Upper lobe of left lung (tissue), 6 donors: ENCODE measurements around the gene DNAH10. TPM values are rescaled to one million over a fixed set of nuclear protein-coding genes. Genes with fewer than 3 reads are reported as not detected.

ENCODE experiments used
- ATAC-seq, 2 donors: fragments of 200-7000 bp; cut with Tn5 transposase; one replicate each; pipeline ENCODE4 v1.9.1; 2022; ENCODE audit warnings: mild to moderate bottlenecking in 2 of 2, moderate library complexity in 2 of 2; ENCODE audit not compliant: low FRiP score in 2 of 2
- DNase-seq, 2 donors: peaks; one replicate each; pipeline ENCODE4 v3.0.0-alpha.2; 2019 to 2020
- H3K27ac ChIP-seq, 4 donors: fragments of 200-600 bp; sonication (generic); one replicate each; pipeline ENCODE4 v1.5.1; 2016 to 2019
- H3K27me3 ChIP-seq, 4 donors: fragments of 200-600 bp; sonication (generic); one replicate each; pipeline ENCODE4 v1.5.1; 2017 to 2019
- H3K36me3 ChIP-seq, 4 donors: fragments of 200-600 bp; sonication (generic); one replicate each; pipeline ENCODE4 v1.5.1; 2016 to 2019
- H3K4me1 ChIP-seq, 4 donors: fragments of 200-600 bp; sonication (generic); one replicate each; pipeline ENCODE4 v1.5.1; 2018 to 2019
- H3K4me3 ChIP-seq, 4 donors: fragments of 200-600 bp; sonication (generic); one replicate each; pipeline ENCODE4 v1.5.1; 2017 to 2019; ENCODE audit warnings: mild to moderate bottlenecking in 2 of 4, moderate library complexity in 1 of 4
- H3K9me3 ChIP-seq, 4 donors: fragments of 200-600 bp; sonication (generic); one replicate each; pipeline ENCODE4 v1.5.1; 2018 to 2019
- CTCF ChIP-seq, 6 experiments: fragments of 450-650 bp in 4 of 6; fragments of 200-600 bp in 2 of 6; sonication (generic) in 2 of 6; IDR thresholded peaks; one replicate each; pipeline ENCODE4 v1.5.1; 2016 to 2019; ENCODE audit warnings: antibody characterized with exemption in 6 of 6
- EP300 ChIP-seq, 4 donors: sonication (generic); formaldehyde crosslinking; IDR thresholded peaks; one replicate each; pipeline ENCODE4 v1.5.1; 2017; ENCODE audit warnings: antibody characterized with exemption in 4 of 4, control low read depth in 2 of 4
- POLR2A ChIP-seq, 4 donors: fragments of 450-650 bp; IDR thresholded peaks; one replicate each; pipeline ENCODE4 v1.5.1; 2016 to 2017; ENCODE audit warnings: antibody characterized with exemption in 4 of 4, mild to moderate bottlenecking in 2 of 4
- POLR2AphosphoS5 ChIP-seq, 2 donors: sonication (generic); formaldehyde crosslinking; IDR thresholded peaks; one replicate each; pipeline ENCODE4 v1.5.1; 2017; ENCODE audit warnings: antibody characterized with exemption in 2 of 2
- WGBS, 2 donors: methylation state at CpG; one replicate each; pipeline ENCODE4 v1.1.5; 2017 to 2018; 5-methylcytosine and 5-hydroxymethylcytosine counted together
- total RNA-seq, 6 donors: library from RNA; depleted of rRNA in 4 of 6; stranded (reverse); fragments of >200 nt in 4 of 6; gene quantifications; one replicate each; pipeline versions ENCODE4 v1.1.0 to v1.2.1, GENCODE V29; 2016 to 2021
- donor health status: DM: no; HTN: no; CAD: no; lungs with moderate emphysema.
- donor health status: DM: no; HTN: yes; CAD: no; lungs with severe emphysema.

Gene DNAH10
- total RNA-seq, 6 donors from 2014 or later = 0.31 to 46.0 (median 8.3) TPM

DNA sequence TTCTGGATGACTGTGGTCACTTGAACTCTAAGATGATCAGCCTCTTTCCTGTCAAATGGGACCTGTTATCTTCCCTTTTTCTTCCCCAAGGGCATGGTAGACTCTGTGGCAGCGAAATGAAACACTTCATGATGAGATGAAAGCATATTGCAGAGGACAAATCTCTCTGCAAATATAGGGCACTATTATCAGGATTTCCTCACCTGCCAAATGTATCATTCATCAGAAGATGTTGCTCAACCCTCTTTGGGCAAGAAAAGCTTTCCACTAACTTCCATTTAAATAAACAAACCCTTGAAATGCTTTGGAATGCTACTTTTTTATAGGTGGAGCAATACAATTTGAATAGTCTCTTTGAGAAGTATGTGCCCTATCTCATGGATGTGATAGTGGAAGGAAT is 105.0 kb downstream of the DNAH10 start:
- 50 to 53% methylated on average over 1 of the region's 1 CpG for WGBS, 2 donors
- Histone ChIP-seq H3K27me3 (no peaks in the 10 kb centered on the region), H3K9me3 (no peaks in the 10 kb centered on the region), H3K4me1 (no peaks in the 10 kb centered on the region), H3K4me3 (no peak overlapping the region), H3K36me3 (no peaks in the 10 kb centered on the region), H3K27ac (no peak overlapping the region)
- DNase-seq (no peak), ATAC-seq (no peak)
- TF ChIP-seq POLR2A (IDR thresholded peaks at IDR 0.05) = no peak
- no peak for TF ChIP-seq POLR2AphosphoS5 (IDR thresholded peaks at IDR 0.05)
- no peak for TF ChIP-seq CTCF (IDR thresholded peaks at IDR 0.05)
- no peak for TF ChIP-seq EP300 (IDR thresholded peaks at IDR 0.05)

DNA sequence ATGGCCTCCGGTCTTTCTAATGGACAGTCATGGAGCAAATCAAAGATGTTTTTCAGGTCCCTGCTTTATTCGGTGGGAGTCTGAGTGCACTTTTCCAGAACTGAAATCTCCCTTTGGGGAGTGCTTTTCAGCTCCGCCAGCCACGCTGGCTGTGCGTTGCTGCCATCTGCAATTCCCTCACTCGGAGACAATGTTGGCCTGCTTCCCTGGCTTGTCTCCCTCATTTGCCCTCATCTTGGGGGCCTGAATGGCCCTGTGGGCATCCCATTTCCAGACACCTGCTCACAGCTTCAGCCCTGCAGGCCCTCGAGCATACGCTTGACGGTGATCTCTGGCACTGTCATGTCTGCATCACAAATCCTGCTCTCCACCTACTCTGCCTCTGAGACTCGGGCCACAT is 106.7 kb downstream of the DNAH10 start:
- DNase-seq (no peak), ATAC-seq (no peak)
- TF ChIP-seq POLR2AphosphoS5 (IDR thresholded peaks at IDR 0.05) (no peak), EP300 (IDR thresholded peaks at IDR 0.05) (no peak), POLR2A (IDR thresholded peaks at IDR 0.05) (no peak), CTCF (IDR thresholded peaks at IDR 0.05) (no peak)
- 90 to 93% methylated on average over 9 to 10 of the region's 10 CpGs for WGBS, 2 donors
- Histone ChIP-seq H3K4me3 (no peak overlapping the region), H3K4me1 (no peaks in the 10 kb centered on the region), H3K36me3 (no peaks in the 10 kb centered on the region), H3K9me3 (no peaks in the 10 kb centered on the region), H3K27ac (no peak overlapping the region), H3K27me3 (no peaks in the 10 kb centered on the region)

DNA sequence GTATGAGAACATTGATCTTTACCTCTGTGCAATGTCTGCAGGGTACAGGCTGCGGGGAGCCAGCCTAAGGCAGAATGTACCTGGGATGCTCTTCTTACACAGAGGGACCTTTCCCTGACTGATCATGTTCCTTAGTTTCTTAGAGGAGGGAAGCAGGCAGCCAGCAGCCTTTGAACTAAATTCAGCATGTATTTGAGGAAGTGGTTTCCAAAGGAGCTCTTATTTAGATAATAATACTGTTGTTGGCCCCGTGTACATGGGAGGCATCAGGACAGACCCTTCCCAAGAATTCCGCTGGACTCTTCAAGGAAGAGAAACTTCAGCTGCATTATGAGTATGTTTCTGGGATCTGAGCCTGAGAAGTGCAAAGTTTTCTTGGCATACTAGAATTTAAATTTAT is 111.7 kb downstream of the DNAH10 start:
- no peak overlapping the region for H3K4me3 ChIP-seq
- no peaks in the 10 kb centered on the region for H3K27me3 ChIP-seq
- no peaks in the 10 kb centered on the region for H3K9me3 ChIP-seq
- DNase-seq (no peak), ATAC-seq (no peak)
- no peak overlapping the region for H3K27ac ChIP-seq
- no peaks in the 10 kb centered on the region for H3K4me1 ChIP-seq
- WGBS, 2 donors = 67 to 70% methylated on average over 3 of the region's 3 CpGs
- H3K36me3 ChIP-seq = no peaks in the 10 kb centered on the region
- TF ChIP-seq EP300 (IDR thresholded peaks at IDR 0.05) (no peak), POLR2AphosphoS5 (IDR thresholded peaks at IDR 0.05) (no peak), CTCF (IDR thresholded peaks at IDR 0.05) (no peak), POLR2A (IDR thresholded peaks at IDR 0.05) (no peak)

DNA sequence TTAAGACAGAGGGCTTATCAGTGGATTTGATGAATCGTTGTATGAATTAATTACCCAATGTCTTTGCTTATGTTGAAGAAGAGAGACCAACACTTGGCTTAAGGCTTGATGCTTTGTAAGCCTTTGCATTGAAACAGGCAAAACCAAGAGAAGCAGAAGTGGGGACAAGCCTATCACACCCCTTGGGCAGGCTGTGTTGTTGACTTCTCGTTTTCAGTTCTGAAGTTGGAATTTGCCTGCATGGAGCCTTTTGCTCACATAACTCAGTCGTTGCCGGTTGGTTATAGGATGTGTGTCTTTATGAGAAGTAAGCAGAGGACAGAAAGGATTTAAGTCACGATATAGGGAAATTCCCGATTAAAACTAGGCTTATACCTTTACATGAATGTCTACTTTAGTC is 115.9 kb downstream of the DNAH10 start:
- ATAC-seq (no peak), DNase-seq (no peak)
- Histone ChIP-seq H3K36me3 (no peaks in the 10 kb centered on the region), H3K4me3 (no peak overlapping the region), H3K9me3 (no peaks in the 10 kb centered on the region), H3K27ac (no peak overlapping the region), H3K27me3 (no peaks in the 10 kb centered on the region), H3K4me1 (no peaks in the 10 kb centered on the region)
- WGBS, 2 donors = 64 to 72% methylated on average over 6 of the region's 6 CpGs
- no peak for TF ChIP-seq POLR2AphosphoS5 (IDR thresholded peaks at IDR 0.05)
- no peak for TF ChIP-seq EP300 (IDR thresholded peaks at IDR 0.05)
- TF ChIP-seq CTCF (IDR thresholded peaks at IDR 0.05) = no peak
- TF ChIP-seq POLR2A (IDR thresholded peaks at IDR 0.05) = no peak

- WGBS, 2 donors = 58 to 67% methylated on average over 11 of the region's 11 CpGs
- ATAC-seq = no peak
Measured at GRCh38 chr12:123879101-123879500, 117.0 kb downstream of the DNAH10 start.

More at GRCh38 chr12:123879101-123879500, 117.0 kb downstream of the DNAH10 start:
- TF ChIP-seq POLR2AphosphoS5 (IDR thresholded peaks at IDR 0.05) (no peak), CTCF (IDR thresholded peaks at IDR 0.05) (no peak), EP300 (IDR thresholded peaks at IDR 0.05) (no peak), POLR2A (IDR thresholded peaks at IDR 0.05) (no peak)
- H3K27me3 ChIP-seq = no peaks in the 10 kb centered on the region
- no peaks in the 10 kb centered on the region for H3K9me3 ChIP-seq
- H3K36me3 ChIP-seq = no peaks in the 10 kb centered on the region
- H3K4me3 ChIP-seq = no peak overlapping the region
- no peaks in the 10 kb centered on the region for H3K4me1 ChIP-seq
- H3K27ac ChIP-seq = no peak overlapping the region
- DNase-seq = no peak
